Prostate gland (tissue), 2 donors: ENCODE data around the gene RPUSD1. TPM values are rescaled to one million over a fixed set of nuclear protein-coding genes. Genes with fewer than 3 reads are reported as not detected.

ENCODE experiments used
- DNase-seq: peaks from one replicate; pipeline ENCODE4 v3.0.0-alpha.2; 2019; ENCODE audit warnings: low spot score
- H3K27ac ChIP-seq, 2 donors: fragments of 200-600 bp; sonication (generic); 2 replicates each; pipeline ENCODE4 v1.5.1; 2017 to 2019
- H3K27me3 ChIP-seq: fragments of 200-600 bp; sonication (generic); replicated peaks from 2 replicates; pipeline ENCODE4 v1.5.1; 2019; ENCODE audit not compliant: insufficient read depth
- H3K36me3 ChIP-seq, 2 donors: fragments of 200-600 bp; sonication (generic); 1 replicate in 1 of 2; 2 replicates in 1 of 2; pipeline versions ENCODE4 v1.5.1 to v1.8.1; 2017 to 2019
- H3K4me1 ChIP-seq: fragments of 200-600 bp; sonication (generic); replicated peaks from 2 replicates; pipeline ENCODE4 v1.5.1; 2019
- H3K4me3 ChIP-seq, 2 donors: fragments of 200-600 bp; sonication (generic); 2 replicates each; pipeline ENCODE4 v1.5.1; 2017 to 2019
- H3K9me3 ChIP-seq: fragments of 200-600 bp; sonication (generic); 2 replicates; pipeline ENCODE4 v1.5.1; 2017
- POLR2A ChIP-seq: fragments of 450-650 bp; IDR thresholded peaks from one replicate; pipeline ENCODE4 v1.6.1; 2016; ENCODE audit warnings: antibody characterized with exemption, mild to moderate bottlenecking
- POLR2AphosphoS5 ChIP-seq: sonication (generic); formaldehyde crosslinking; IDR thresholded peaks from one replicate; pipeline ENCODE4 v1.6.1; 2017; ENCODE audit warnings: antibody characterized with exemption
- WGBS: methylation state at CpG from one replicate; pipeline ENCODE4 v1.1.5; 2018; 5-methylcytosine and 5-hydroxymethylcytosine counted together
- intact Hi-C: fragments of 100-400 bp; cut with DNase I; formaldehyde crosslinking; loops from one replicate; pipeline ENCODE4 v1.14.2; 2022
- total RNA-seq, 2 donors: library from RNA; depleted of rRNA; stranded (reverse); fragments of >200 nt; gene quantifications; one replicate each; pipeline ENCODE4 v1.1.0, GENCODE V29; 2016
- TF ChIP-seq, protein P1 (sequence below), 4 experiments: fragments of 200-600 bp in 2 of 4; fragments of 450-650 bp in 2 of 4; sonication (generic) in 2 of 4; IDR thresholded peaks; 1 replicate in 3 of 4; 2 replicates in 1 of 4; pipeline ENCODE4 v1.5.1; 2016 to 2019; ENCODE audit warnings: antibody characterized with exemption in 4 of 4, mild to moderate bottlenecking in 2 of 4, moderate library complexity in 2 of 4

Gene RPUSD1
- total RNA-seq, 2 donors from 2014 or later = 22.0 to 32.4 TPM

GRCh38 chr16:832652-833336 lies 44.6 kb upstream of the RPUSD1 start:
- no peak overlapping the region for H3K4me3 ChIP-seq
- TF ChIP-seq POLR2AphosphoS5 (no peak), POLR2A (no peak)
- TF ChIP-seq, protein P1, sequence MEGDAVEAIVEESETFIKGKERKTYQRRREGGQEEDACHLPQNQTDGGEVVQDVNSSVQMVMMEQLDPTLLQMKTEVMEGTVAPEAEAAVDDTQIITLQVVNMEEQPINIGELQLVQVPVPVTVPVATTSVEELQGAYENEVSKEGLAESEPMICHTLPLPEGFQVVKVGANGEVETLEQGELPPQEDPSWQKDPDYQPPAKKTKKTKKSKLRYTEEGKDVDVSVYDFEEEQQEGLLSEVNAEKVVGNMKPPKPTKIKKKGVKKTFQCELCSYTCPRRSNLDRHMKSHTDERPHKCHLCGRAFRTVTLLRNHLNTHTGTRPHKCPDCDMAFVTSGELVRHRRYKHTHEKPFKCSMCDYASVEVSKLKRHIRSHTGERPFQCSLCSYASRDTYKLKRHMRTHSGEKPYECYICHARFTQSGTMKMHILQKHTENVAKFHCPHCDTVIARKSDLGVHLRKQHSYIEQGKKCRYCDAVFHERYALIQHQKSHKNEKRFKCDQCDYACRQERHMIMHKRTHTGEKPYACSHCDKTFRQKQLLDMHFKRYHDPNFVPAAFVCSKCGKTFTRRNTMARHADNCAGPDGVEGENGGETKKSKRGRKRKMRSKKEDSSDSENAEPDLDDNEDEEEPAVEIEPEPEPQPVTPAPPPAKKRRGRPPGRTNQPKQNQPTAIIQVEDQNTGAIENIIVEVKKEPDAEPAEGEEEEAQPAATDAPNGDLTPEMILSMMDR (IDR thresholded peaks at IDR 0.05) = no peak
- H3K27me3 ChIP-seq = no peaks in the 10 kb centered on the region
- no peaks in the 10 kb centered on the region for H3K4me1 ChIP-seq
- intact Hi-C loops = no loop called here
- no peak for DNase-seq
- 22% methylated on average over 24 of the region's 35 CpGs for WGBS
- H3K36me3 ChIP-seq = no peaks in the 10 kb centered on the region
- H3K27ac ChIP-seq = no peak overlapping the region
- no peaks in the 10 kb centered on the region for H3K9me3 ChIP-seq

DNA sequence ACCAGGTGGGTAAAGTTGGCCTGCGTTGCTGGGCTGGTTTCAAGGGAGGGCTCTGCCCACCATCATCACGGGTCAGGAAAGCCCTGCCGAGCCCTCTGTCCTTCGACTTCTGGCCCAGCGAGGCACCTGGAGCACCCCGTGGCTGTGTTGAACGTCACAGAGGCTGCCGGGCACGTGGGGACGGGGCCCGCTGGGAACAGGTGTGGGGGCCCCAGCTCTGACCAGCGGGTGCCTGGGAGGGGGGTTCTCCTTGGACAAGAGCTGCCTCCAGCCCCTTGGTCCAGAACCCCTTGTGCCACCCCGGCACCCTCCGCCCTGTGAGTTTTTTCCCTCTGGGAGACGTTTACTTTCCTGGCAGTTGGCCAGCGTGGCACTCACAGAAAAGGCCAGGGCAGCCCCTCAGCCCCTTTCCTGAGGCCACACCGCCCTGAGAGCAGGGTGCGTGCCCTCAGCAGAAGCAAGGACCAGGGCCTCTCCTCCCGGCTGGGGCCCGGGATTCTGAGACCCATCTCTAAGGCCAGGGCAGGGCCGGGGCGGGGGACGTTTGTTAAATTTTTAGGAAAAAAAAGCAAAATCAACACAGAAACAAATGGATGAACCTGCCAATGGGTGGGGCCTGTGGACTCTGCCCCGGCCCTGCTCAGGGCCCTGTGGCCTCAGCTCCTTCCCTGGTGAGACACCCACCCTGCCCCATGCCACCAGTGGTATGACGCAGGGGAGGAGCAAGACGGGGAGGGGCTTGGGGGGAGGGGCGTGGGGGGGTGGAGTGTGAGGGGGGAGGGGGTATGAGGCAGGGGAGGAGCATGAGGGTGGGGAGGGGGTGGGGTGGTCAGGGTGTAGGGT lies 43.6 kb upstream of the RPUSD1 start:
- no peak for TF ChIP-seq POLR2A
- TF ChIP-seq POLR2AphosphoS5 = no peak
- TF ChIP-seq, protein P1 (IDR thresholded peaks at IDR 0.05) = no peak
- intact Hi-C loops = no loop called here
- H3K36me3 ChIP-seq = no peaks in the 10 kb centered on the region
- no peaks in the 10 kb centered on the region for H3K4me1 ChIP-seq
- no peak for DNase-seq
- no peaks in the 10 kb centered on the region for H3K9me3 ChIP-seq
- no peaks in the 10 kb centered on the region for H3K27me3 ChIP-seq
- WGBS = 58% methylated on average over 25 of the region's 27 CpGs
- no peak overlapping the region for H3K4me3 ChIP-seq
- no peak overlapping the region for H3K27ac ChIP-seq

- H3K27me3 ChIP-seq = no peaks in the 10 kb centered on the region
These were observed 42.8 kb upstream of the RPUSD1 start for GRCh38 chr16:830871-831570.

GRCh38 chr16:830107-830870 lies 42.1 kb upstream of the RPUSD1 start:
- intact Hi-C loops = no loop called here
- WGBS = 85% methylated on average over 43 of the region's 43 CpGs
- no peak for DNase-seq
- H3K9me3 ChIP-seq = no peaks in the 10 kb centered on the region
- no peaks in the 10 kb centered on the region for H3K4me1 ChIP-seq
- H3K36me3 ChIP-seq = no peaks in the 10 kb centered on the region
- no peak overlapping the region for H3K4me3 ChIP-seq
- no peak overlapping the region for H3K27ac ChIP-seq
- TF ChIP-seq POLR2AphosphoS5 (no peak), POLR2A (no peak)
- TF ChIP-seq, protein P1 (IDR thresholded peaks at IDR 0.05) = no peak
- H3K27me3 ChIP-seq = no peaks in the 10 kb centered on the region

More at GRCh38 chr16:830871-831570, 42.8 kb upstream of the RPUSD1 start:
- Histone ChIP-seq H3K9me3 (no peaks in the 10 kb centered on the region), H3K4me1 (no peaks in the 10 kb centered on the region), H3K36me3 (no peaks in the 10 kb centered on the region), H3K27ac (no peak overlapping the region), H3K4me3 (no peak overlapping the region)
- DNase-seq = no peak
- TF ChIP-seq POLR2A (no peak), POLR2AphosphoS5 (no peak)
- TF ChIP-seq, protein P1 (IDR thresholded peaks at IDR 0.05) = no peak
- intact Hi-C loops = no loop called here
- 57% methylated on average over 23 of the region's 24 CpGs for WGBS
